Thoracic aorta (tissue), 2 donors: ENCODE results near the gene PRPF8. TPM values are rescaled to one million over a fixed set of nuclear protein-coding genes. Genes with fewer than 3 reads are reported as not detected.

Source experiments
- ATAC-seq: fragments of 150-250 bp; one replicate; pipeline ENCODE4 v1.8.0; 2017; ENCODE audit warnings: low read depth; ENCODE audit not compliant: insufficient number of reproducible peaks, low FRiP score
- DNase-seq: peaks from one replicate; pipeline ENCODE4 v3.0.0-alpha.2; 2020; ENCODE audit warnings: low spot score
- H3K27ac ChIP-seq, 2 donors: fragments of 200-600 bp; sonication (generic); 1 replicate in 1 of 2; 2 replicates in 1 of 2; pipeline ENCODE4 v1.5.1; 2016; ENCODE audit warnings: mild to moderate bottlenecking in 2 of 2, moderate library complexity in 2 of 2
- H3K27me3 ChIP-seq: fragments of 200-600 bp; sonication (generic); replicated peaks from 2 replicates; pipeline ENCODE4 v1.6.0; 2016; ENCODE audit warnings: mild to moderate bottlenecking; ENCODE audit not compliant: insufficient read depth
- H3K36me3 ChIP-seq: fragments of 200-600 bp; sonication (generic); one replicate; pipeline ENCODE4 v1.5.1; 2016
- H3K4me1 ChIP-seq, 2 donors: fragments of 200-600 bp; sonication (generic); 1 replicate in 1 of 2; 2 replicates in 1 of 2; pipeline versions ENCODE4 v1.5.1 to v1.6.0; 2016; ENCODE audit warnings: low read depth in 2 of 2, mild to moderate bottlenecking in 1 of 2; ENCODE audit not compliant: control insufficient read depth in 1 of 2
- H3K4me3 ChIP-seq: fragments of 200-600 bp; sonication (generic); 2 replicates; pipeline ENCODE4 v1.5.1; 2016; ENCODE audit warnings: mild to moderate bottlenecking
- H3K9me3 ChIP-seq: fragments of 200-600 bp; sonication (generic); 2 replicates; pipeline ENCODE4 v1.5.1; 2016
- total RNA-seq, 2 donors: library from RNA; depleted of rRNA; stranded (reverse); fragments of >200 nt; gene quantifications; one replicate each; pipeline versions ENCODE4 v1.1.0 to v1.2.3, GENCODE V29; 2016
- TF ChIP-seq, protein P1 (sequence below): fragments of 200-600 bp; sonication (generic); IDR thresholded peaks from one replicate; pipeline ENCODE4 v1.5.1; 2019; ENCODE audit warnings: antibody characterized with exemption

The PRPF8 gene
- total RNA-seq, 2 donors from 2014 or later: 184 to 186 TPM

DNA sequence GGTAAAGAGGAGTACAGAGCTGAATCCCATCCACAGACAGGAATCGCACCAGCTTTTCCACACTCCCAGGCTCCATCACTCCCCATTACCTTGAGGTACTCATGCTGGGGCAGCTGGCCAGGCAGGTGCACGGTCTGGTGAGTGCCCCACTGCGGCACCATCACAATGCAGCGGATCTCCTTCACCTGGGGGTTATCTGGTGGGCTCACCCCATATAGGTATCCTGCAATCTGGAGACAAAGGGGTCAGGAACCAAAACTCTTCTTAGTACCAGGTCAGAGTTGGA is 33.2 kb downstream of the PRPF8 start:
- Histone ChIP-seq H3K4me1 (peaks cover 14 to 24% of the 10 kb centered on the region in 2 donors), H3K27me3 (no peaks in the 10 kb centered on the region), H3K36me3 (peaks cover 62% of the 10 kb centered on the region), H3K4me3 (no peak overlapping the region), H3K9me3 (no peaks in the 10 kb centered on the region), H3K27ac (no peak overlapping the region)
- ATAC-seq: no peak
- no peak for DNase-seq
- TF ChIP-seq, protein P1, sequence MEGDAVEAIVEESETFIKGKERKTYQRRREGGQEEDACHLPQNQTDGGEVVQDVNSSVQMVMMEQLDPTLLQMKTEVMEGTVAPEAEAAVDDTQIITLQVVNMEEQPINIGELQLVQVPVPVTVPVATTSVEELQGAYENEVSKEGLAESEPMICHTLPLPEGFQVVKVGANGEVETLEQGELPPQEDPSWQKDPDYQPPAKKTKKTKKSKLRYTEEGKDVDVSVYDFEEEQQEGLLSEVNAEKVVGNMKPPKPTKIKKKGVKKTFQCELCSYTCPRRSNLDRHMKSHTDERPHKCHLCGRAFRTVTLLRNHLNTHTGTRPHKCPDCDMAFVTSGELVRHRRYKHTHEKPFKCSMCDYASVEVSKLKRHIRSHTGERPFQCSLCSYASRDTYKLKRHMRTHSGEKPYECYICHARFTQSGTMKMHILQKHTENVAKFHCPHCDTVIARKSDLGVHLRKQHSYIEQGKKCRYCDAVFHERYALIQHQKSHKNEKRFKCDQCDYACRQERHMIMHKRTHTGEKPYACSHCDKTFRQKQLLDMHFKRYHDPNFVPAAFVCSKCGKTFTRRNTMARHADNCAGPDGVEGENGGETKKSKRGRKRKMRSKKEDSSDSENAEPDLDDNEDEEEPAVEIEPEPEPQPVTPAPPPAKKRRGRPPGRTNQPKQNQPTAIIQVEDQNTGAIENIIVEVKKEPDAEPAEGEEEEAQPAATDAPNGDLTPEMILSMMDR: no peak

DNA sequence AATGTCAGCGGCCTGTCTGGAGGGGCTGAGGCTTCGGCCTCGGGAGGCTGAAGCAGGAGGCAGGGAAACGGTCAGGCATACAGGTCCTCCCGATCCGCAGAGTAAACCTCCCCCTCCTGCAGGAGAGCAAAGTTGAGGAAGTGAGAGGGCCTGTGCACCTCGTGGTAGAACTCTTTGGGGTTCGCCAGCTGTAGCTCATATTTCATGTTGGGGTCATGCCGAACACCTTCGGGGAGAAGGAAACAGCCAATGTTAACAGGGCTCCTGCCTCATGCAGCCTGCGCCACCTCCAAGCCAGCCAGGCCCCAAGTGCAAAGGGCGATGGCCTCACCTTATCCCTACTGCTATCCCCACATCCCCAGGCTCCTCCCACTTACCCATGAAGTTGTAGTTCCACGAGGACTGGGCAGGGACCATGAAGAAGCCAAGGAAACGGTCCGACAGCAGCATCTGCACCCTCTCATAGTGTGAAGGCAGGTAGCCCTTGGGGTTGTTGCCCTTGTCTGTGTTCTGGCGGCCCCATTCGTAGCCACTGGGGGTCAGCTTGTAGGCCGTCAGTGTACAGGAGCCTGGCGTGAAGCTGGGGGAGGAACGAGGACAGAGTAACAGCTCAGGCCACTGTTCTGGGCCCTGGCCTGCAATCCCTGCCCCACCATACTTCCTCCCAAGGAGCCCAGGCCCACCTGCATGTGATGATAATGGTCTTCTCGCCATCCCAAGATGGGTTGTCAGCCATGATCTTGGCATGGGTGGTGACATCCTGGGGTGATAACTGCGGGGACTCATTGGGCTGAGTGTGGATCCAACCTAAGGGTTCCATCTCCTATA is 33.7 kb downstream of the PRPF8 start:
- H3K36me3 ChIP-seq: peaks cover 56% of the 10 kb centered on the region
- TF ChIP-seq, protein P1: no peak
- no peak for ATAC-seq
- no peak for DNase-seq
- H3K27ac ChIP-seq: peak overlapping the region in 1 of 2 donors; percentile 94
- no peaks in the 10 kb centered on the region for H3K27me3 ChIP-seq
- H3K9me3 ChIP-seq: no peaks in the 10 kb centered on the region
- H3K4me3 ChIP-seq: no peak overlapping the region
- H3K4me1 ChIP-seq: peaks cover 14 to 24% of the 10 kb centered on the region in 2 donors

DNA sequence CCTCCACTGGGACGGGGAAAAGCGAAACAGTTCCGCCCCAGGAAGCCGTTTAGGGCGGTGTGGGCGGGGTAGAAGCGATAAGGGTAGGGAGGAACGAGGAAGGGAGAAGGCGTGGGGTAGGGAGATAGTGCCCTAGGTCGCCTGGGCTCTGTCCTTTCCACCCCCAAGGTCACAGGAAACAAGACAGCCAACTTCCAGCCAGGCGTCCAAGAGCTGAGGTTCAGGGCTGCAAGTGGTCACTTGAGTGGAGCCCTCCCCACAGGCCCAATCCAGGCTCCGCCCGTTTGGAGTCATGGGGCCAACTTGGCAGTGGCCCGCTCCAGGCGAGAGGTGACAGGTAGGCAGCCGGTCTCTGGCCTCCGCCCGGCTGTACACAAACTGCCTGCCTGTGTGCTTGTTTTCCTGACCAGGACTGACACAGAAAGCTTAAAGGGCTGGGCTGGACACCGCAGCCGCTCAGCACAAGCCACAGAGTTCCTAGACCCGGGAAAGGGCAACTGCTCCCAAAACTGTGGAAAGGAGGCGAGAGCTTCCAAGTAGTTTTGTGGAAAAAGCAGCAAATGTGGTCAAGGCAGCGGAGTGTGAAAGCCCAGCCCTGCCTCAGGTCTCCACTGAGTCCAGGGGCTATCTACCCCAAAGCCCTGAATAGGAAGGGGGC is 34.7 kb downstream of the PRPF8 start, which contains the start of gene RILP:
Gene RILP (minus strand): TSS at position 23 of the 658 bp plus-strand sequence. CDS start 62 bp downstream, outside the sequence.
- peak within 1 kb of the TSS; percentile 91 to 94 for H3K27ac ChIP-seq
- H3K4me1 ChIP-seq: peaks cover 14 to 24% of the 10 kb centered on the region in 2 donors
- TF ChIP-seq, protein P1: no peak
- peaks cover 47% of the 10 kb centered on the region for H3K36me3 ChIP-seq
- H3K4me3 ChIP-seq: peak within 1 kb of the TSS; percentile 78
- no peaks in the 10 kb centered on the region for H3K27me3 ChIP-seq
- no peaks in the 10 kb centered on the region for H3K9me3 ChIP-seq
- DNase-seq: no peak
- peak; percentile 27 for ATAC-seq

DNA sequence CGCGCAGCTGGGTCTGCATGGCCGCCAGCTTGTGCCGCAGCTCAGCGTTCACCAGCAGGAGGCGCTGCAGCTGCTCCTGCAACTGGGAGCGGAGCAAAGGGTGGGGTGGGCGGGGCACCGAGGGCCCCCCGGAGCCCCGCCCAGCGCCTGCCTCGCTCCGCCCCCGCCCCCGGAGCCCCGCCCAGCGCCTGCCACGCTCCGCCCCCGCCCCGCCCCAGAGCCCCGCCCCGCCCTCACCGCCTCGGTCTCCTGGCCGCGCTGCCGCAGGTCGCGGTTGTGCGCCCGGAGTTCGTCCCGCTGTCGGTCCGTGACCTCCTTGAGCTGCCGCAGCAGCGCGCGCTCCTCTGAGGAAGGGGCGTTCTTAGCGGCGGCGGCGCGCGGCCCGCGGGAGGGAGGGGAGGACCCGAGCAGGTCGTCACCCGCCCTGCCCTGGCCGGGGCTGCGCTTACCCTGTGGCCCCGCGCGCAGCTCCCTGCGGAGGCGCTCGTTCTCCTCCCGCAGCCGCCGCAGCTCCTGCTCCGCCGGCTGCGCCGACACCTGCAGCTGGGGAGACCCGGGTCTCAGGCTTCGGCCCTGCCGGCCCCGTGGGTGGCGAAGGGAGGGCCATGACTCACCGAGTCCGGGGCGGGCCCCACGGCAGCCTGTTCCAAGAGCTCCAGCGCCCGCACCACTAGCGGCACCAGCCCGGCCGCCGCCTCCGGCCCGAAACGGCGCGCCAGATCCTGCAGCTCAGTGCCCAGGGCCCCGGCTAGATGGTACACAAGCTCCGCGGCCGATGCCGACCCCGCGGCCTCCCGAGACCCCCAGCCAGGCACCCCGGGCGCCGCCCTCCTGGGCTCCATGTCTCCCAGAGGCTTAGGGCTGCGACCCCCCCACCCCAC is 35.5 kb downstream of the PRPF8 start:
- peaks cover 39% of the 10 kb centered on the region for H3K36me3 ChIP-seq
- no peaks in the 10 kb centered on the region for H3K9me3 ChIP-seq
- TF ChIP-seq, protein P1: peak; percentile 97
- peak overlapping the region; percentile 91 to 94 for H3K27ac ChIP-seq
- DNase-seq (peak; percentile 82), ATAC-seq (peak; percentile 67)
- H3K4me3 ChIP-seq: peak overlapping the region; percentile 78
- H3K4me1 ChIP-seq: peaks cover 14 to 26% of the 10 kb centered on the region in 2 donors
- no peaks in the 10 kb centered on the region for H3K27me3 ChIP-seq
